DOHH2 (cell line): ENCODE measurements around the gene R3HDM2.

ENCODE experiments used
- CTCF ChIP-seq: fragments of 200-600 bp; sonication (generic); IDR thresholded peaks from one replicate; pipeline ENCODE4 v1.5.1; 2014; ENCODE audit warnings: antibody characterized with exemption, mild to moderate bottlenecking, low read depth, low read length; ENCODE audit not compliant: poor library complexity, severe bottlenecking
- EZH2phosphoT487 ChIP-seq: fragments of 200-600 bp; sonication (generic); IDR thresholded peaks from 2 replicates; pipeline ENCODE4 v1.6.1; 2017; ENCODE audit warnings: borderline replicate concordance, mild to moderate bottlenecking, antibody characterized with exemption, low read length, moderate library complexity, mixed read lengths

DNA sequence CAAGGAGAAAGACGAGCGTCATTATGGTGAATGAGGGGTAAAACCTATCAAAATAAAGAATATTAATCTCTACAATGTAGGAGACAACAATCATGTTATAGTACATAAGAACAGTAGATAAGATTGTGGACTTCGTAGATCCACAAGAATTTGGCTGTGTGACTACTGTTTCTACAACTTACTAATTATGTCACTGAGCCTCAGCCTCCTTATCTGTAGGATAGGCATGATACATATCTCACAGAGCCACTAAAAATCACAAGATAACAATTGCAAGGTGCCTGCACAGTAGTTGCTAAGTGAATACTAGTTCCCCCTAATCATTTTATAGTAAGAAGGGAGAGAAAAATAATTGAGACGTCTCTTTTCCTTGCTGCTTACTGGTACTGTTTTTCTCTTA is 101.6 kb downstream of the R3HDM2 start:
- TF ChIP-seq CTCF, result no peak
- no peak for TF ChIP-seq EZH2phosphoT487
